Progenitor cell of endocrine pancreas (in vitro differentiated cells): ENCODE results near the gene FBN3. TPM values are rescaled to one million over a fixed set of nuclear protein-coding genes. Genes with fewer than 3 reads are reported as not detected.

Experiments
- DNase-seq: peaks from one replicate; pipeline ENCODE4 v3.0.0; 2021; ENCODE audit warnings: low spot score; ENCODE audit not compliant: unreplicated experiment
- H3K27ac Mint-ChIP-seq: 2 replicates; pipeline ENCODE4 v1.8.0; 2021; ENCODE audit warnings: mild to moderate bottlenecking, moderate library complexity, mixed read lengths
- H3K27me3 Mint-ChIP-seq: 2 replicates; pipeline ENCODE4 v1.8.0; 2021; ENCODE audit warnings: mixed read lengths
- H3K36me3 Mint-ChIP-seq: 2 replicates; pipeline ENCODE4 v1.8.0; 2022; ENCODE audit warnings: mixed read lengths; ENCODE audit not compliant: insufficient read depth
- H3K4me1 Mint-ChIP-seq: 2 replicates; pipeline ENCODE4 v1.8.0; 2021; ENCODE audit warnings: low read depth, mixed read lengths
- H3K4me3 Mint-ChIP-seq: 2 replicates; pipeline ENCODE4 v1.8.0; 2021; ENCODE audit warnings: low read depth, mild to moderate bottlenecking, moderate library complexity, mixed read lengths
- H3K9me3 Mint-ChIP-seq: 2 replicates; pipeline ENCODE4 v1.8.0; 2021; ENCODE audit warnings: low read depth, mixed read lengths
- CTCF ChIP-seq: fragments of 200-600 bp; sonication (generic); IDR thresholded peaks from one replicate; pipeline ENCODE4 v1.5.0; 2021; ENCODE audit warnings: antibody characterized with exemption, mild to moderate bottlenecking; ENCODE audit not compliant: unreplicated experiment
- total RNA-seq: library from RNA; stranded (reverse); gene quantifications from 2 replicates; pipeline ENCODE4 v1.2.1, GENCODE V29; 2021

FBN3 gene
- total RNA-seq, 1 donor from 2014 or later, result 121 TPM

GRCh38 chr19:8101311-8101710, 48.1 kb downstream of the FBN3 start:
- Mint-ChIP-seq H3K36me3 (peaks cover 47% of the 10 kb centered on the region), H3K9me3 (peaks cover 5% of the 10 kb centered on the region), H3K27me3 (no peaks in the 10 kb centered on the region), H3K4me1 (no peaks in the 10 kb centered on the region), H3K4me3 (no peak overlapping the region), H3K27ac (peak overlapping the region; percentile 19)
- DNase-seq, result no peak
- TF ChIP-seq CTCF, result no peak

DNA sequence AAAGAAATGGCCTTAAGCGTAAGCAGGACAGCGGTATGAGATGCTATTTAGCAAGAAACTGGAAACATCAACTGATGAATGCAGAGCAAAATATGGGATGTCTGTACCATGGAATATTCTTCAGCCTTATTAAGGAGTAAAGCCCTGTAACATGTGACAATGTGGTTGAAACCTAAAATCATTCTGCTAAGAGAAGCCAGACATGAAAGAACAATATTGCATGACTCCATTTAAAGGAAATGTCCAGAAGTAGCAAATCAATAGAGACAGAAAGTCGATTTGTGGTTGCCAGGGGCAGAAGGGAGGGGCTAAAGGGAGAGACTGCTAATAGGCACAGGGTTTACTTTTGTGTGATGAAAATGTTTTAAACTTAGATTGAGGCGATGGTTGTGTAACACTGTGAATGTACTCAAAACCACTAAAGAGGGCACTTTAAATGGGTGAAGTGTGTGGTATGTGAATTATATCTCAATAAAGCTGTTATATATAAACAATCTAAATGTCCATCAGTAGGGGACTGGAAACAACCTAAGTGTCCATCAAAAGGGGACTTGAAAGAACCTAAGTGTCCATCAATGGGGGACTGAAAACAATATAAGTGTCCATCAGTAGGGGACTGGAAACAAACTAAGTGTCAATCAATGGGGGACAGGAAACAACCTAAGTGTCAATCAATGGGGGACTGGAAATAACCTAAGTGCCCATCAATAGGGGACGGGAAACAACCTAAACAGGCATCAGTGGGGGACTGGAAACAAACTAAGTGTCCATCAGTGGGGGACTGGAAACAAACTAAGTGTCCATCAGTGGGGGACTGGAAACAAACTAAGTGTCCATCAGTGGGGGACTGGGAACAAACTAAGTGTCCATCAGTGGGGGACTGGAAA, 51.5 kb downstream of the FBN3 start:
- peaks cover 63% of the 10 kb centered on the region for H3K36me3 Mint-ChIP-seq
- H3K4me3 Mint-ChIP-seq, result no peak overlapping the region
- H3K4me1 Mint-ChIP-seq, result no peaks in the 10 kb centered on the region
- H3K27me3 Mint-ChIP-seq, result no peaks in the 10 kb centered on the region
- peaks cover 12% of the 10 kb centered on the region for H3K9me3 Mint-ChIP-seq
- H3K27ac Mint-ChIP-seq, result no peak overlapping the region
- no peak for DNase-seq
- TF ChIP-seq CTCF, result no peak

- H3K36me3 Mint-ChIP-seq, result peaks cover 58% of the 10 kb centered on the region
Observed at GRCh38 chr19:8097198-8097597, 52.2 kb downstream of the FBN3 start.

GRCh38 chr19:8096071-8096470, 53.3 kb downstream of the FBN3 start:
- Mint-ChIP-seq H3K27ac (no peak overlapping the region), H3K4me3 (no peak overlapping the region), H3K36me3 (peaks cover 59% of the 10 kb centered on the region), H3K27me3 (no peaks in the 10 kb centered on the region), H3K9me3 (peaks cover 12% of the 10 kb centered on the region), H3K4me1 (no peaks in the 10 kb centered on the region)
- no peak for TF ChIP-seq CTCF
- DNase-seq, result no peak

More at GRCh38 chr19:8097198-8097597, 52.2 kb downstream of the FBN3 start:
- DNase-seq, result no peak
- H3K4me1 Mint-ChIP-seq, result no peaks in the 10 kb centered on the region
- TF ChIP-seq CTCF, result no peak
- no peak overlapping the region for H3K27ac Mint-ChIP-seq
- H3K27me3 Mint-ChIP-seq, result no peaks in the 10 kb centered on the region
- no peak overlapping the region for H3K4me3 Mint-ChIP-seq
- peaks cover 12% of the 10 kb centered on the region for H3K9me3 Mint-ChIP-seq

DNA sequence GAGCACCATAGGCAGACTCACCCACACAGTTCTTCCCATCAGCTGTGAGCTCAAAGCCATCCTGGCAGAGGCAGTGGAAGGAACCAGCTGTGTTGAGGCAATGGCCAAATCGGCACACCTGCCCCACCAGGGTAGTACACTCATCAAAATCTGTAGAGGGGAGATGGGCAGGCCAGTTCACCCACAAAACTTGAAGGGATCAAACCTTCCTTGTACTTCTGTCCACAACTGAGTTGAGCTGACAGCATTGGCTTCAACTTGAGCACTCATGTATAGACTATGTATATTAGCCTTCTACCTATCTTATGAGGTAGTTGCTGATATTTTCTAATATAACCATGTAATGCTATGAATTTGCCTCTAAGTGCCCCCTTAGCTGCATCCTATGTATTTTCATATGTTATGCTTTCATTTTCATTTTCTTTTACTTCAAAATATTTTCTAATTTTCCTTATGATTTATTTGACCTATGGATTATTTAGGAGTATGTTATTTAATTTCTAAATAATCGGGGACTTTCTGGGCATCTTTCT, 54.0 kb downstream of the FBN3 start:
- DNase-seq, result no peak
- H3K27me3 Mint-ChIP-seq, result no peaks in the 10 kb centered on the region
- TF ChIP-seq CTCF, result no peak
- H3K36me3 Mint-ChIP-seq, result peaks cover 61% of the 10 kb centered on the region
- H3K4me1 Mint-ChIP-seq, result no peaks in the 10 kb centered on the region
- no peak overlapping the region for H3K4me3 Mint-ChIP-seq
- H3K9me3 Mint-ChIP-seq, result peaks cover 12% of the 10 kb centered on the region
- no peak overlapping the region for H3K27ac Mint-ChIP-seq
